Mesothelial cell of epicardium (in vitro differentiated cells): ENCODE measurements around the gene AUTS2. TPM values are rescaled to one million over a fixed set of nuclear protein-coding genes. Genes with fewer than 3 reads are reported as not detected.
A peak's percentile ranks its signal among the peaks of the same experiment; 100 is the strongest.

ENCODE experiments used
- DNase-seq, 2 experiments: peaks; one replicate each; pipeline ENCODE4 v3.0.0; 2021; ENCODE audit warnings: low spot score in 2 of 2; ENCODE audit not compliant: unreplicated experiment in 2 of 2
- H3K27ac Mint-ChIP-seq: 2 replicates; pipeline ENCODE4 v1.8.0; 2021; ENCODE audit warnings: mixed read lengths
- H3K27me3 Mint-ChIP-seq: 2 replicates; pipeline ENCODE4 v1.8.0; 2021; ENCODE audit warnings: low read depth, mixed read lengths
- H3K36me3 Mint-ChIP-seq: 2 replicates; pipeline ENCODE4 v1.8.0; 2021; ENCODE audit warnings: mixed read lengths
- H3K4me1 Mint-ChIP-seq: 2 replicates; pipeline ENCODE4 v1.8.0; 2021; ENCODE audit warnings: mixed read lengths
- H3K4me3 Mint-ChIP-seq: 2 replicates; pipeline ENCODE4 v1.8.0; 2021; ENCODE audit warnings: mild to moderate bottlenecking, moderate library complexity, mixed read lengths
- H3K9me3 Mint-ChIP-seq: 2 replicates; pipeline ENCODE4 v1.8.0; 2021; ENCODE audit warnings: mixed read lengths
- total RNA-seq: library from RNA; stranded (reverse); gene quantifications from 3 replicates; pipeline ENCODE4 v1.2.1, GENCODE V29; 2021
- TF ChIP-seq, protein P1 (sequence below): fragments of 200-600 bp; sonication (generic); IDR thresholded peaks from one replicate; pipeline ENCODE4 v1.5.0; 2021; ENCODE audit warnings: antibody characterized with exemption; ENCODE audit not compliant: unreplicated experiment

AUTS2 gene
- total RNA-seq, 1 donor from 2014 or later: 135 TPM

DNA sequence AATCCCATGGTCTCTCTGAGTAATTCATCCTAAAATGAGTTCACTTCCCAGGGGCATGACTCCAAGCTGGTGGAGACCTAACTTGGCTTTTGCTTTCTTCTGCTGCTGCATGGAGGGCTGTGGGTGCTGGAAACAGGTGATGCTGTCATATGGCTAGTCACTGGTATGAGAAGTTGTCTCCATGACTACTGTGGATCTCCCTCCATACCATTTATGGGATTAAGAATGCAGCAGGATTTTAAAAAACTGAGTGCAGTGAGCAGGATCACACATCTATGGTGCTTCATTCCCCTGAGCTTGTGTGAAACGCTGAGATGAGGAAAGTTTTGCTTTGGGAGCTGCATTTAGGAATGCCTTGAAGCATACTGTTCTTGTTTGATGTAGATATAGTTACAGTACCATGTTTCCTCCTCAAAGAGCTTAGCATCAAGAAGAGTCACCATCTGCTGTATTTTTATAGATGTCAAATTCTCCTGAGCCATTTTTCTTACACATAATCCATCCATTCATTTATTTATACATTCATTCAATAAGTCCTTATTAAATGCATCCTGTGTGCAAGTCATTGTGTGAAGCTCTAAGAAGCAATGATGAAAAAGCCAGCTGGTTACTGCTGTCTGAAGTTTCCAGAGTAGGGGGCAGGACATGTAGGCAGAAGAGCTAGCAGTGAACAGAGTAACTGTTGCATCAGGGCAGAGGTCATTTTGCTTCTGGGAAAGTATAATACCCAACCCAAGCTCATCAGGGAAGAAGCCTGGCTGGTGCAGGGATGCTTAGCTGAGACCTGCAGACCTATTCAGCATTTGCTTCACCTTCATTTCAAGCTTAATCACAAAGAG, 534.8 kb downstream of the AUTS2 start:
- H3K27ac Mint-ChIP-seq: no peak overlapping the region

GRCh38 chr7:70134029-70134770, 535.9 kb downstream of the AUTS2 start:
- Mint-ChIP-seq H3K27me3 (no peaks in the 10 kb centered on the region), H3K27ac (peak overlapping the region; percentile 27)

More for the DNA sequence above, 534.8 kb downstream of the AUTS2 start:
- no peak for DNase-seq
- H3K9me3 Mint-ChIP-seq: no peaks in the 10 kb centered on the region
- TF ChIP-seq, protein P1, sequence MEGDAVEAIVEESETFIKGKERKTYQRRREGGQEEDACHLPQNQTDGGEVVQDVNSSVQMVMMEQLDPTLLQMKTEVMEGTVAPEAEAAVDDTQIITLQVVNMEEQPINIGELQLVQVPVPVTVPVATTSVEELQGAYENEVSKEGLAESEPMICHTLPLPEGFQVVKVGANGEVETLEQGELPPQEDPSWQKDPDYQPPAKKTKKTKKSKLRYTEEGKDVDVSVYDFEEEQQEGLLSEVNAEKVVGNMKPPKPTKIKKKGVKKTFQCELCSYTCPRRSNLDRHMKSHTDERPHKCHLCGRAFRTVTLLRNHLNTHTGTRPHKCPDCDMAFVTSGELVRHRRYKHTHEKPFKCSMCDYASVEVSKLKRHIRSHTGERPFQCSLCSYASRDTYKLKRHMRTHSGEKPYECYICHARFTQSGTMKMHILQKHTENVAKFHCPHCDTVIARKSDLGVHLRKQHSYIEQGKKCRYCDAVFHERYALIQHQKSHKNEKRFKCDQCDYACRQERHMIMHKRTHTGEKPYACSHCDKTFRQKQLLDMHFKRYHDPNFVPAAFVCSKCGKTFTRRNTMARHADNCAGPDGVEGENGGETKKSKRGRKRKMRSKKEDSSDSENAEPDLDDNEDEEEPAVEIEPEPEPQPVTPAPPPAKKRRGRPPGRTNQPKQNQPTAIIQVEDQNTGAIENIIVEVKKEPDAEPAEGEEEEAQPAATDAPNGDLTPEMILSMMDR: no peak
- H3K27me3 Mint-ChIP-seq: no peaks in the 10 kb centered on the region
- H3K4me1 Mint-ChIP-seq: peaks cover 29% of the 10 kb centered on the region
- H3K36me3 Mint-ChIP-seq: peaks cover 8% of the 10 kb centered on the region
- no peak overlapping the region for H3K4me3 Mint-ChIP-seq

GRCh38 chr7:70135656-70136055, 537.4 kb downstream of the AUTS2 start:
- Mint-ChIP-seq H3K4me1 (peaks cover 29% of the 10 kb centered on the region), H3K4me3 (no peak overlapping the region), H3K36me3 (no peaks in the 10 kb centered on the region), H3K27ac (no peak overlapping the region), H3K9me3 (no peaks in the 10 kb centered on the region), H3K27me3 (no peaks in the 10 kb centered on the region)
- TF ChIP-seq, protein P1: no peak
- no peak for DNase-seq

More at GRCh38 chr7:70134029-70134770, 535.9 kb downstream of the AUTS2 start:
- TF ChIP-seq, protein P1: no peak
- Mint-ChIP-seq H3K9me3 (no peaks in the 10 kb centered on the region), H3K36me3 (no peaks in the 10 kb centered on the region), H3K4me1 (peaks cover 29% of the 10 kb centered on the region), H3K4me3 (no peak overlapping the region)
- no peak for DNase-seq

DNA sequence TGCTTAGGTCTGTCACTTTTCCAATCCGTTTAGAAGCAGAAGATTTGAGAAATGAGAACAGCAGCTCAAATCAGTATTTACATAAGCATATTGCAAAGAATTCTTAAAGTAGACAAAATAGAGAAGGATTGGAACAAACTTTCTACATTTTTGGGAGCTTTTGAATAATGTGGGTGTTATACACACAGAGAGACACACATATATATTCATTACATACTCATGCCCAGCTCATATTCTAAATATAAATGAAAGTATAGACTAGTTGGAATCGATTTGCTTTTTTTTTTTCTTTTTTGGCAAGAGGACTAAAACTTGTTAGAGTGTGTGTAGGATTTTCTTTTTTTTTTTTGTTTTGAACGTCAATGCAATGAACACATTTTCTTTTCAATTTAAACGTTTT, 538.9 kb downstream of the AUTS2 start:
- DNase-seq: no peak
- no peaks in the 10 kb centered on the region for H3K27me3 Mint-ChIP-seq
- H3K36me3 Mint-ChIP-seq: no peaks in the 10 kb centered on the region
- H3K27ac Mint-ChIP-seq: no peak overlapping the region
- H3K4me1 Mint-ChIP-seq: peaks cover 28% of the 10 kb centered on the region
- no peaks in the 10 kb centered on the region for H3K9me3 Mint-ChIP-seq
- TF ChIP-seq, protein P1: no peak
- no peak overlapping the region for H3K4me3 Mint-ChIP-seq

GRCh38 chr7:70142247-70142932, 544.1 kb downstream of the AUTS2 start:
- TF ChIP-seq, protein P1: no peak
- Mint-ChIP-seq H3K9me3 (no peaks in the 10 kb centered on the region), H3K27ac (no peak overlapping the region), H3K4me1 (peaks cover 25% of the 10 kb centered on the region), H3K36me3 (no peaks in the 10 kb centered on the region), H3K4me3 (no peak overlapping the region), H3K27me3 (no peaks in the 10 kb centered on the region)
- DNase-seq: no peak
